Lower lobe of right lung (tissue), 2 donors: ENCODE measurements around the gene STEAP3. TPM values are rescaled to one million over a fixed set of nuclear protein-coding genes. Genes with fewer than 3 reads are reported as not detected.
A peak's percentile ranks its signal among the peaks of the same experiment; 100 is the strongest.
"Not testable (repeated sequence)": the region's sequence is repeated elsewhere in the genome, so short reads cannot be mapped to it uniquely, and the experiment has no call there.

ENCODE experiments used
- ATAC-seq, 2 donors: fragments of 200-7000 bp; cut with Tn5 transposase; one replicate each; pipeline ENCODE4 v1.9.1; 2020 to 2022; ENCODE audit warnings: mild to moderate bottlenecking in 2 of 2, moderate library complexity in 2 of 2
- DNase-seq: peaks from one replicate; pipeline ENCODE4 v3.0.0-alpha.2; 2020
- H3K27ac ChIP-seq: fragments of 200-600 bp; one replicate; pipeline ENCODE4 v1.8.0; 2022
- H3K27me3 ChIP-seq: fragments of 200-600 bp; one replicate; pipeline ENCODE4 v1.8.0; 2022; ENCODE audit warnings: low read depth
- H3K36me3 ChIP-seq: fragments of 200-600 bp; one replicate; pipeline ENCODE4 v1.8.0; 2022; ENCODE audit warnings: mild to moderate bottlenecking
- H3K4me1 ChIP-seq: fragments of 200-600 bp; one replicate; pipeline ENCODE4 v1.8.0; 2022
- H3K4me3 ChIP-seq: fragments of 200-600 bp; one replicate; pipeline ENCODE4 v1.8.0; 2022; ENCODE audit warnings: mild to moderate bottlenecking
- H3K9me3 ChIP-seq: fragments of 200-600 bp; one replicate; pipeline ENCODE4 v1.8.0; 2022
- CTCF ChIP-seq: fragments of 200-600 bp; IDR thresholded peaks from one replicate; pipeline ENCODE4 v1.8.0; 2022; ENCODE audit warnings: antibody characterized with exemption, mild to moderate bottlenecking
- intact Hi-C: fragments of 100-400 bp; cut with DNase I; formaldehyde crosslinking; loops from one replicate; pipeline ENCODE4 v1.11.0; 2022
- total RNA-seq: library from RNA; stranded (reverse); fragmentation: NEBNext Ultra II Directional; extraction: Animal tissue kit (Norgen Biotek cat#: 25700); gene quantifications from one replicate; pipeline ENCODE4 v1.2.1, GENCODE V29; 2021
- donor health status: DM: no; HTN: yes; CAD: no; lungs with severe emphysema.

Gene STEAP3
- total RNA-seq, 1 donor from 2014 or later = 18.3 TPM

- no peak for DNase-seq
- no peaks in the 10 kb centered on the region for H3K9me3 ChIP-seq
- H3K27ac ChIP-seq = no peak overlapping the region
- H3K4me3 ChIP-seq = no peak overlapping the region
- H3K4me1 ChIP-seq = no peaks in the 10 kb centered on the region
- intact Hi-C loops = loop anchor here (10.0 kb wide), 1 partner anchor 50 kb away; no protein-coding TSS in a partner anchor
- peak; percentile 71 for TF ChIP-seq CTCF
- ATAC-seq = peak; percentile 84 to 85
- no peaks in the 10 kb centered on the region for H3K27me3 ChIP-seq
- H3K36me3 ChIP-seq = no peaks in the 10 kb centered on the region
Measured at GRCh38 chr2:119264781-119265692, 41.4 kb downstream of the STEAP3 start.

GRCh38 chr2:119265693-119266066 is 42.0 kb downstream of the STEAP3 start:
- no peak for DNase-seq
- ATAC-seq = no peak
- Histone ChIP-seq H3K4me3 (no peak overlapping the region), H3K27me3 (no peaks in the 10 kb centered on the region), H3K27ac (no peak overlapping the region), H3K9me3 (no peaks in the 10 kb centered on the region), H3K4me1 (no peaks in the 10 kb centered on the region), H3K36me3 (no peaks in the 10 kb centered on the region)
- no peak for TF ChIP-seq CTCF
- intact Hi-C loops = loop anchor here (10.0 kb wide), 1 partner anchor 51 kb away; no protein-coding TSS in a partner anchor

GRCh38 chr2:119266091-119266589 is 42.5 kb downstream of the STEAP3 start:
- H3K4me1 ChIP-seq = no peaks in the 10 kb centered on the region
- no peak for ATAC-seq
- TF ChIP-seq CTCF = no peak
- no peaks in the 10 kb centered on the region for H3K36me3 ChIP-seq
- no peaks in the 10 kb centered on the region for H3K9me3 ChIP-seq
- DNase-seq = no peak
- H3K4me3 ChIP-seq = no peak overlapping the region
- H3K27me3 ChIP-seq = no peaks in the 10 kb centered on the region
- intact Hi-C loops = loop anchor here (10.0 kb wide), 1 partner anchor 51 kb away; no protein-coding TSS in a partner anchor
- no peak overlapping the region for H3K27ac ChIP-seq

- Histone ChIP-seq H3K4me3 (no peak overlapping the region), H3K9me3 (no peaks in the 10 kb centered on the region), H3K4me1 (no peaks in the 10 kb centered on the region), H3K36me3 (no peaks in the 10 kb centered on the region), H3K27me3 (no peaks in the 10 kb centered on the region), H3K27ac (no peak overlapping the region)
- intact Hi-C loops = loop anchor here (10.0 kb wide), 1 partner anchor 53 kb away; no protein-coding TSS in a partner anchor
- ATAC-seq = no peak
- no peak for DNase-seq
- TF ChIP-seq CTCF = no peak
Measured at GRCh38 chr2:119267604-119268003, 44.0 kb downstream of the STEAP3 start.

- DNase-seq = no peak
- ATAC-seq = no peak
- Histone ChIP-seq H3K36me3 (no peaks in the 10 kb centered on the region), H3K9me3 (no peaks in the 10 kb centered on the region), H3K4me3 (no peak overlapping the region), H3K27ac (no peak overlapping the region), H3K4me1 (no peaks in the 10 kb centered on the region), H3K27me3 (no peaks in the 10 kb centered on the region)
- TF ChIP-seq CTCF = no peak
- intact Hi-C loops = no loop called here
Measured at GRCh38 chr2:119276864-119277263, 53.2 kb downstream of the STEAP3 start.

- H3K36me3 ChIP-seq, H3K27me3 ChIP-seq, DNase-seq, intact Hi-C loops, H3K27ac ChIP-seq, ATAC-seq, H3K9me3 ChIP-seq, H3K4me1 ChIP-seq, H3K4me3 ChIP-seq: not testable (repeated sequence)
Measured at GRCh38 chr2:119278385-119278784, 54.8 kb downstream of the STEAP3 start.
